ENCODE results near the gene C17orf58.

DNA sequence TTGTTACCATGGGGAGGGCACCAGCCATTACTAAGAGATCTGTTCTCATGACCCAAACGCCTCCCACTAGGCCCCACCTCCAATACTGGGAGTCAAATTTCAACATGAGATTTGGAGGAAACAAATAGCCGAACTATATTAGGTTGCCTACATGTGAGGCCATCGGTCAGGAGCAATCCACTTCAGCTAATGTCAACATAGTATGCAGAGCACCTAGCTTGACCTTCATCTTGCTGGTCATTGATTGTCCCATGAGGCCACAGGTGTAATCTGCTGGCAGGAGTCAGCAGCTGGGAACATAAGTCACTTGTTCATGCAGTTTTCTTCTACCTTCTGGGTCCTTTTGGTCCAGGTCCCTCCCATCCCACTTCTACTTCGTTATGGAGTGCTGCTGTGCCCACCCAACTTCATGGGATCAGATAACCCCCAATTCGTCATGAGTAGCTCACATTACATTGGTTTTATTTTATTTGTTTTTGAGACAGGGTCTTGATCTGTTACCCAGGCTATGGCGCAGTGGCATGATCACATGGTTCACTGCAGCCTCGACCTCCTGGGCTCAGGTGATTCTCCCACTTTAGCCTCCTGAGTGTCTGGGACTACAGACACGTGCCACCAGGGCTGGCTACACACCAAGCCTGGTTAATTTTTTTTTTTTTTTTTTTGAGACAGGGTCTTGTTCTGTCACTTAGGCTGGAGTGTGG is 33.4 kb upstream of the C17orf58 start:
- no peak for TF ChIP-seq SP1 (IDR thresholded peaks at IDR 0.05; ENCODE audit: low read depth, low read length)
- TF ChIP-seq, protein P1, sequence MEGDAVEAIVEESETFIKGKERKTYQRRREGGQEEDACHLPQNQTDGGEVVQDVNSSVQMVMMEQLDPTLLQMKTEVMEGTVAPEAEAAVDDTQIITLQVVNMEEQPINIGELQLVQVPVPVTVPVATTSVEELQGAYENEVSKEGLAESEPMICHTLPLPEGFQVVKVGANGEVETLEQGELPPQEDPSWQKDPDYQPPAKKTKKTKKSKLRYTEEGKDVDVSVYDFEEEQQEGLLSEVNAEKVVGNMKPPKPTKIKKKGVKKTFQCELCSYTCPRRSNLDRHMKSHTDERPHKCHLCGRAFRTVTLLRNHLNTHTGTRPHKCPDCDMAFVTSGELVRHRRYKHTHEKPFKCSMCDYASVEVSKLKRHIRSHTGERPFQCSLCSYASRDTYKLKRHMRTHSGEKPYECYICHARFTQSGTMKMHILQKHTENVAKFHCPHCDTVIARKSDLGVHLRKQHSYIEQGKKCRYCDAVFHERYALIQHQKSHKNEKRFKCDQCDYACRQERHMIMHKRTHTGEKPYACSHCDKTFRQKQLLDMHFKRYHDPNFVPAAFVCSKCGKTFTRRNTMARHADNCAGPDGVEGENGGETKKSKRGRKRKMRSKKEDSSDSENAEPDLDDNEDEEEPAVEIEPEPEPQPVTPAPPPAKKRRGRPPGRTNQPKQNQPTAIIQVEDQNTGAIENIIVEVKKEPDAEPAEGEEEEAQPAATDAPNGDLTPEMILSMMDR (IDR thresholded peaks at IDR 0.05; ENCODE audit: control extremely low read depth in 1 of 3, insufficient read depth in 1 of 3, low read depth in 1 of 3, low read length in 3 of 3), result no peak
- no peak for TF ChIP-seq EP300 (IDR thresholded peaks at IDR 0.05; ENCODE audit: borderline replicate concordance in 1 of 2, low read depth in 2 of 2, low read length in 2 of 2)
- TF ChIP-seq JUN (IDR thresholded peaks at IDR 0.05; ENCODE audit: low read depth, low read length), result no peak
- no peak for TF ChIP-seq POLR2A (IDR thresholded peaks at IDR 0.05; ENCODE audit: control extremely low read depth in 1 of 2, low read depth in 2 of 2, low read length in 2 of 2)
- TF ChIP-seq POLR2AphosphoS5 (IDR thresholded peaks at IDR 0.05; ENCODE audit: low read depth, low read length), result no peak
- no peak for TF ChIP-seq NANOG (IDR thresholded peaks at IDR 0.05; ENCODE audit: insufficient read depth, low read depth, low read length, poor library complexity, severe bottlenecking)

Measured in H1 (cell line).